HG02610 (cell line): ENCODE results near the gene IGSF21.

Experiments
- ATAC-seq: cut with Tn5 transposase; IDR thresholded peaks from one replicate; pipeline ENCODE4 v1.9.1; 2021; ENCODE audit warnings: mild to moderate bottlenecking, moderate library complexity; ENCODE audit not compliant: unreplicated experiment

IGSF21 gene

DNA sequence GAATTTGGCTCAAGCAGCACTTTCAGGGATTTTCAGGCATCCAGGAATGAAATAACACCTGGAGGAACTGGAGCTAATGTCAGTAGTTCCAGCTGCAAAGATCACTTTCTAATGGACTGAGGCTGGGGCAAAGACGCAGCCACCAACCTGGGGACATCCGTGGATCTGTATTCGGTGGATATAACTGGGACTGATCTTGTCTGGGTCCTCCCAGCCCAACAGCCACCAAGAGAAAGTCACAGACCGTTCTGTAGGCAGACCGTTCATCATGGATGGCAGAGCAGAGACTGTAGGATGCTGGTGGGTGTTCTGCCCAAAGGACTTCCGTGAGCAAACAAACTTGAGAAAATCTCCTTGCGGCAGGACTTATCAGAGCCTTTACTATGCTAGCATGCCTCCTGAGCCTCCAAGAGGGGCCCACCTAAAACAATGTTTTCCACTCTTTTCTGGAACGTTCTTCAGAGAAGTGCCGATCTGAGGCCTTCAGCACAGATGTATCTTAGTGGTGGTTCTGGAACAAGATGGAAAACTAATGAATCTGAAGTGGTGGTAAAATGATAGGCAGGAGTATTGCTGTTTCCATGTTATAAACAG is 287.1 kb downstream of the IGSF21 start:
- ATAC-seq = no peak

DNA sequence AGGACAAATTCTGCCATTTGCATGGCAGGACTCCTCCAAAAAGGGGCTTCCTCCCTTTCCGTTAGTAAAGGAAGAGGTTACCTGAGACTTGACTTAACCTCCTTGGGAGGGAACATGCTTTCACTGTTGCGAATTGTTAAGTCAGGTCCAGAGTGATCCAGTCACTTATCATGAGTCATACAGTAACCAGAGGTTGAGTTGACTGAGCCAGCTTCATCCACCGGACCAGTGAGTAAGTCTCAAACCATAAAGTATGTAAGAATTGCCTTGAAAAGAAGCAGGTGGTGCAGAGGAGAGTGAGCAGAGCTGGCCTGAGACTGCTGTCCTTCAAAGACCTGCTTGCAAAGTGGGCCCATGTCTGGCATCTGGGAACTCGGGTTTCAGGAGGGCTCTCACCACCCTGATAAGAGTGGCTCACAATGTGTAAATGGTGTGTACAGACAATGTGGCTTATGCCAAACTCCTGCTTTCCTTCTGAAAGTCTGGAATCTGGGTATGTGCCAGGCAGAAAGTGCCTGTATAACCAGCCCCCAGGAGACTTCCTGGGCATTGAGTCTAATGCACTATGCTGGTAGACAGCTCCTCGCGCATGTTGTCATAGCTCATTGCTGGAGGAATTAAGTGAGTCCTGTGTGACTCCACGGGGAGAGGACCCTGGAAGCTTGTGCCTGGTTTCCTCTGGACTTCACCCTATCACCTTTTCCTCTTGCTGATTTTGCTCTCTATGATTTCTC is 288.8 kb downstream of the IGSF21 start:
- no peak for ATAC-seq

DNA sequence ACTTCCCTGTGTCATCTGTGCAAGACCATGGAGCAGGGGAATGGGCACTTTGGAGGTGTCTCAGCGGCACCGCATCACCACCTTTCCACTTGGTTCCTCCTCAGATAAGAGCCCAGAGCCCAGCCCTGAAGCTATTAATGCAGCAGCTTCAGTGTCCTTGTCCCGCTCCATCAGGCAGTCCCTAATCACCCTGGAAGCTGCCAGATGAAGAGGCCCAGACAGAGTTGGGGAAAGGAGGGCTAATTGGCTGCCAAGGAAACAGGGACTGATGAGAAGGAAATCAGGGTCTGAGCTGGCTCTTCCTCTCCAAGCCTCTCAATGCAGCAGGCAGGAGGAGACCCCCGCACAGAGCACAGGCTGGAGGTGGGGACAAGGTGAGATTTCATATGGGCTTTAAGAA is 290.0 kb downstream of the IGSF21 start:
- no peak for ATAC-seq

DNA sequence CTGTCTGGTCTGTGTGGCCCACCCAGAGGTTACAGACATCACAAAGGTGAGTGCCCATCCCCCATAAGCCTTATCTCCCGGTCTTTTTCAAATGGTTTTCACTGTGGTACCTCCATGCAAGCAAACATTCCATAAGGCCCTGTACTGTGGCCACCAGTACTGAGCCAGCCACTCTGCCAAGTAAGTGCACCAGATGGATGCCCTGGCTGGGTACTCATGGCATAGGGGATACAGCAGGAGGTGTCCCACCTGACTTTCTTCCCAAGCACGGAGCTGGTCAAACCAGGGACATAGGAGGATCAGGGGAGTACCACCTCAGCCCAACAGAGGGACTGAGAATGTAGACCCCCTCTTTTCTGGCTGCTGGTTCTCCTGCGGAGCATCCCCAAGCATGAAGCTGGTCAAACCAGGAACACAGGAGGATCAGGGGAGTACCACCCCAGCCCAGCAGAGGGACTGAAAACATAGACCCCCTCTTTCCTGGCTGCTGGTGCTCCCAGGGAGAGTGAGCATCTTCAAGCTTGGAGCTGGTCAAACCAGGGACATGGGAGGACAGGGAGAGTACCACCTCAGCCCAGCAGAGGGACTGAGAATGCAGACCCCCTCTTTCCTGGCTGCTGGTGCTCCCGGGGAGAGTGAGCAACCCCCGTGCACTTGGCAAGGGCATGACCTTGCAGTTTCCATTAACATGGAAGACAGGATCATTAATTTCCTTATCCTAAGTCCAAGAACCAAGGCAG is 291.4 kb downstream of the IGSF21 start:
- no peak for ATAC-seq

DNA sequence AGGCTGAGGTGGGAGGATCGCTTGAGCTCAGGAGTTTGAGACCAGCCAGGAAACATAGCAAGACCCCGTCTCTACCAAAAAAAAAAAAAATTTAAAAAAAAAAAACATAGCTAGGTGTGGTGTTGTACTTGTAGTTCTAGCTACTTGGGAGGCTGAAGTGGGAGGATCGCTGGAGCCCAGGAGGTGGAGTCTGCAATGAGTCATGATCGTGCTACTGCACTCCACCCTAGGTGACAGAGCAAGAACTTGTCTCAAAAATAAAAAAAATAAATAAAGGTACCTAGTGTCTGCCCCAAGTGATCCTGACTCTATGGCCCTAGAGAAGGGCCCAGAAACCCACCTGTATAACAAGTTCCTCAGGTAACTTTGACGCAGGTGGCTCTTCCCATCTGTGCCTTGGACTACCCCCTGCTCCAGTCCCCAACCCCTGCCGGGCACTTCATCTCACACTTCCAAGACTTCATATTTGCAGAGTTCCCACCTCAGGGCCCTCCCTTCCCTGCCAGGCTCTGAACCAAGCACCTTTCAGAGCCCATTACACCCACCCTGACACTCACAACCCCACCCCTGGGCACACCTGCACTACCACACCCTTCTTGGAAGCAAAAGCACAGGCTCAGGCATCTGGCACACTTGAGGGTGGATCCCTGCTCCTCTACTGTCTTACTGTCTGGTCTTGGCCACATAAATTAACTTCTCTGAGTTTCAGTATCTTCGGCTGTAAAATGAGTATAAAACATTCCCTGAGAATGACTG is 292.9 kb downstream of the IGSF21 start:
- ATAC-seq = no peak

DNA sequence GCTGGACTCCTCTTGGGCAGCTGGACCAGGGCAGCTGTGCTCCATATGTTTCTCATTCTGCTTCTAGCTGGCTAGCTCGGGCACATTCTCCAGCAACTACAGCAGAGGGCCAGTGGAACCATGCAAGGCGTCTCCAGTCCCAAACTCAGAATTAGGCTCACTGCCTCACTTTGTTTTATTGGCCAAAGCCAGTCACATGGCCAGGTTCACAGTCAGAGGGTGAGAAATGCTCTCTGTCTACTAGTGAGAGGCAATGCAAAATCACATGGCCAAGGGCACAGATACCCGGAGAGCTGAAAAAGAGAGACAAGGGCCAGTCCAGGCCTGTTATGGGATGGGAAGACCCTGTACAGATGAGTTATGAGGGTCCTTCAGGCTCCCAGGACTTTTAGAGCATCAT is 294.3 kb downstream of the IGSF21 start:
- no peak for ATAC-seq

DNA sequence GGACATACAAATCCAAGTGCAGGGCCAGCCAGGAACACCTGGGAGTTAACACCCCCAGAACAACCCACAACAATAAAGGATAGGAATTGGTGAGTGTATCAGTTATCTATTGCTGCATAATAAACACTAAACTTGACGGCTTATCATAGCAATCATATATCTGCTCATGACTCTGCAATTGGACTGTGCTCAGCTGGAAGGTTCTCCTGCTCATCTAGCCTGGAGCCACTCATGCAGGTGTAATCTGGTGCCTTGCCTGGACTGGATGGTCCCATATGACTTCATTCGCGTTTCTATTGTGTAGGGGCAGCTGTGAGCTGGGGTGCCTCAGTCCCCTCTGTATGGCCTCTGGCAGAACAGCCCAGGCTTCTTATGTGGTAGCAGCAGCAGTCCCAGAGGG is 296.9 kb downstream of the IGSF21 start:
- ATAC-seq = no peak

DNA sequence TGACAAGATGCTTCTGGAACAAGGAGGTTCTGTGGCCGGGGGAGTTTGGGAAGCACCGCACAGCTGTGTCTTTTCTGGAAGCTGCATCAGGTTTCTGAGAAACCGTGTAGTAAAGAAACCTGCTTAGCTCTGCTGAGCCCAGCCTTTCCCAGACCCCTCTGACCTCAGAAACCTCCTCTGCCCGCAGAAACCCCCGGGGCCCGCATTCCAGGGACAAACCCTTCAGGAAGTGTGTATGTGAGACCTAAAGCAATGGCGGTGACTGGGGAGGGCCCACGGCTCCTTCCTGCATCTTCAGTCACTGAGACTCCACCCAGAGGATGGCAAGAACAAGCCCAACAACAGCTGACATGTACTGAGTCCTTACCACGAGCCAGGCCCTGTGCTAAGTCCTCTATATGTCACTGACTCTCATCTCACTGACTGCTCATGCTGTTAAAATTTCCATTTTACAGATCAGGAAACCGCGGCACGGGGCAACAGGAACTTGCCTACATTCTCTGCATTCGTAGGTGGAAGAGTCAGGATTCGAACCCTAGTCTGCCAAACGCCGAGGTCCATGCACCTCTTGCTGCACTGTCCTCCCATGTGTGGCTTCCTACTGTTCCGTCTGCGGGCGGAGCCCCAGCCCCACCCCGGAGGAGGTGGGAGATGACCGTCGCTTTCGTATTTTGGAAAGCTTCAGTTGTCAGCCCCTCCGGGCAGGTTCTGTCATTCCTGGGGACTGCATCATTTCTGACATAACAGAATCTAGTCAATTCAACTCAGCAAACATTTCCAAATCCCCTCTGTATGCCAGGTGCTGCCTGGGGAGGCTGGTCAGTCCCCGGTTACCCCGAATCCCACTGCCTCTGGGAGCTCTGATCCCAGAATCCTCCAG is 299.8 kb downstream of the IGSF21 start:
- no peak for ATAC-seq

DNA sequence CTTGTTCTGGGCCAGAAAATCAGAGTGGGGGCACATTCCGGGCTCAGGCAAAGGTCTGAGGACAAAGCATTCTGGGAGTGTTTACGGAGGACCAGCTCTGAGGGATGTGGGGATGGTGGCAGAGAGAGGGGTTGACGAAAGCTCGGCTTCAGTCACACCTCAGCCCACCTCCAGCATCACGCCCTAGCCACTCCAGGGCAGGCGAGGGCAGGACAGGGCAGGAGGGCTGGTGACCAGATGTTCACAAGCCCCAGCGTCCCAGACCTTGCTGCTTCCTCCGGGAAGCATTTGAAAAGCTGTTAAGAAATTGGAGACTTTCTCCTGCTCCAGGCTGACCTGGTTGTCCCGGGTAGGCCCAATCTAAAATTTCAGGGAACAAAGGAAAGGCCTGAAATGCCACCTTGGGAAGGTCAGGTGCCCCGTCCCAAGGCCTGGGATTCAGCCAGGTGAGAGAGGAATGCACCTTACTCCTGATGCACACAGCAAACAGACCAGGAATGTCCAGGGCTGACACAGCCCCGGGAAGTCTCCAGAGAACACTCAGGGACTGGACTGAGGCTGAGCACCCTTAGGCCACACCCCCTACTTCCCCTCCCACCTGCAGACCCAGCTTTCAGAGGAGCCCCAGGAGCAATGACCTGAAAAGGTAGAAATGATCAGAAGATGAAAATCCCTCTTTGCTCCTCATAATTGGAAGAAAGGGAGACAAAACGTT is 301.2 kb downstream of the IGSF21 start:
- no peak for ATAC-seq

DNA sequence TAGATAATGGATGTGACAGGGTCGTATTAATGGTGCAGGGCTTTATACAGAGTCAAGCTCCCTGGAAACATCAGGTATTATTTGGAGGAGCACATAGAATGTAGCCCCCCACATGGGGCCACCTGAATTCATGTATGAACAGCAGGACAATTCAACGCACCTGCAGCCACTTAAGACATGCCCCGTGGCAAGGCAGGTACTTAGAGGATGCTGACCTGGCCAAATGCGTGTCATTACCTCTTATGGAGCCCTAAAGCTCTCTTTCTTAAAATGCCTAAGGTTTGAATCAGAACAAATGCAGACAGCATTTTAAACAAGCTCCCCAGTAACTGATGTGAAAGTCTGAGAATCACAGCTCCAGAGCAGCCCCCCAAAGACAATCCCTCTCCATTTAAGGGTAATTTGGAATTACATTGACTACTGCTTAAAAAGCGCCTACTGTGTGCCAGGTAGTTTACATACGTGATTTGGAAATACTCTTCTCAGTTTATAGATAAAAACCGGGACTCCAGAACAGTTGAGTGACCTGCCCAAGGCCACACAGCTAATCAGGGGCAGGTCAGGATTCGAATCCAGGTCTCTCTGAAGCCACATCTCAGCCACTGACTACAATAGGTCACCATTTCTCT is 302.1 kb downstream of the IGSF21 start:
- ATAC-seq = no peak

DNA sequence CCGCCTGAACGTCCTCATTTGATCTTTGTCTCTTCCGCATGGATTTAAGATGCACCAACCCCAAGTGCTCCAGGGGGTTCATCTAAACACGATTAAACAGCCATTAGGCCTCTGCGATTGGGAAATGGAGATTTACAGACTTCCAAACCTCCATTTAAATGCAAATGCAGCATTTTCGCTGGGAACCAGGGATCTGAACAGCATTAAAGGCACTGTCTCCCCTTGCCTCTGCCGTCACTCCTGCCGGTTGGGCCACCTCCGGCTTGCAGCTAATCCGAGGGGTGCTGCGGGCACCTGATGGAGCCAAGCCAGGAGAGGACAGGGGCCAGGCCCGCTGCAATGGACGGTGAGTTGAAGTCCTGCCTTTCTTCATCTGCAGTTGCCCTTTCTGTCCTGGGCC is 302.8 kb downstream of the IGSF21 start:
- ATAC-seq = no peak

DNA sequence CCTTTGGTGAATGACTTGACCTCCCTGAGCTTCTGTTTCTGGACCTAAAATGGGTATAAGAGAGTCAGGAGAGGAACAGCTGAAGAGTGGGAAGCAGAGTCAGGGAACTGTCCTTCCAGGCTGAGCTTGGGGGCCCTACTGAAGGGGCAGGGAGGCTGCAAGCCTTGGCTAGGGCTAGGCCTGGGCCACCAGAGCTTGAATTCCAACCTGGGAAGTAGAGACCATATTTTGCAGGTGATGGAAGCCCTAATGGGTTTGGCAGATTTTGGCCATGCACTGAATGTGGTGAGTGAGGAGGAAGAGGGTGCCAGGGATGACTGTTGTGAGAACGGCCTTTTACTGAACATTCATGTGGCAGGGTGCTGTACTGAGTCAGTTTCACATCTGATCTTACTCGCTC is 303.7 kb downstream of the IGSF21 start:
- ATAC-seq = no peak

DNA sequence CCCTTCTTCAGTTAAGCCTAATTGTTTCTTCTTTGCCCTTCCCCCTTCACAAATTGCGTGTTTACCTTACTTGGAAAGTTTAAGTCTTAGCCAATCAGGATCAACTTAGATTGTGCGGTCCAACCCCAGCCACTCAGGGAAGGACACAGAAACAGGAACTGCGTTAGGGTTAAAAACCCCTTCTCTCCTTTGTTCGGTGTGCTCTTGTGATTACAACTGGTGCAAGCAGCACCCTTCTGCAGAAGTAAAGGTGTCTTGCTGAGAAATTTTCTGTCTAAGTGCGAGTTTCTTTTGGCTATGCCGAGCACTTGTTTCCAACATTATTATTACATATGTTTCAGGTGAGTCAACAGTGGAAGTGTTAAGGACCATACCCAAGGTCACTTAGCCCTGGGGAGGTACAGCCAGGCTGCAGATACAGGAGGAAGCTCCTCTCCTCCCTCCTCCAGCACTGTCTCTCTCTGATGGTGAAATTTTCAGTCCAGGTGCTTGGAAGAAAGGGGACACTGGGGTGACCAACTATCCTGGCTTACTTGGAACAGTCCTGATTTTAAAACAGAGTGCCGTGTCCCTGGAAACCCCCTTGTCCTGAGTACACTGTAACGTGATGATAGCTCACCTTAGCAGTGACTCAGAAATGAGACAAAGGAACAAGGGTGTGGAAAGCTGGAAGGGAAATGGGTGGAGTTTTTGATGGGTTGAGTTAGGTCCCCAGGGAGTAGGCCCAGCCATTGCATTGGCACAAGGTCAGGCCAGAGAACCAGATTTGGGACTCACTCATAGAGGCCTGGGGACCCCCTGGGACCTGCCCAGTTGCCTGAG is 304.4 kb downstream of the IGSF21 start:
- ATAC-seq = no peak

DNA sequence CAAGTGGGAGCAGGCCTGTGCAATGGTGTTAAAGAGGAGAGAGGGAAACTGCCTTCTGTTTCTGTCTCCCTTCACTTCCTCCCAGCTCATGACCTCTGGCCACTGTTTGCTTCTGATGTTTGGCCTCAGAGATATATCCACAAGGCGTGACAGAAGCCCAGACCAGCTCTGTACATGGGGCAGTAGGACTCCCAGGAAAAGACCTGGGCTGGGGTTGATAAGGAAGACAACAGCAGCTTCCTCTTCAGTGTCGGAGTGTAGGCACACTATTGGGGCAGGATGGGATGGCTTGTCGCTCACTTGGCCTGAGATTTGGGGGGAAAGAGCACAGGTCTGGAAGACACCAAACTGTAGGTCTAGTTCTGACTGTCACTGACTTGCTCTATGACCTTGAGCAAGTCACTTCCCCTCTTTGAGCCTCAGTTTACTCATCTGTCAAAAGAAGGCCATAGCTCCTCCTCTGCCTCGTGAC is 305.3 kb downstream of the IGSF21 start:
- ATAC-seq = no peak

DNA sequence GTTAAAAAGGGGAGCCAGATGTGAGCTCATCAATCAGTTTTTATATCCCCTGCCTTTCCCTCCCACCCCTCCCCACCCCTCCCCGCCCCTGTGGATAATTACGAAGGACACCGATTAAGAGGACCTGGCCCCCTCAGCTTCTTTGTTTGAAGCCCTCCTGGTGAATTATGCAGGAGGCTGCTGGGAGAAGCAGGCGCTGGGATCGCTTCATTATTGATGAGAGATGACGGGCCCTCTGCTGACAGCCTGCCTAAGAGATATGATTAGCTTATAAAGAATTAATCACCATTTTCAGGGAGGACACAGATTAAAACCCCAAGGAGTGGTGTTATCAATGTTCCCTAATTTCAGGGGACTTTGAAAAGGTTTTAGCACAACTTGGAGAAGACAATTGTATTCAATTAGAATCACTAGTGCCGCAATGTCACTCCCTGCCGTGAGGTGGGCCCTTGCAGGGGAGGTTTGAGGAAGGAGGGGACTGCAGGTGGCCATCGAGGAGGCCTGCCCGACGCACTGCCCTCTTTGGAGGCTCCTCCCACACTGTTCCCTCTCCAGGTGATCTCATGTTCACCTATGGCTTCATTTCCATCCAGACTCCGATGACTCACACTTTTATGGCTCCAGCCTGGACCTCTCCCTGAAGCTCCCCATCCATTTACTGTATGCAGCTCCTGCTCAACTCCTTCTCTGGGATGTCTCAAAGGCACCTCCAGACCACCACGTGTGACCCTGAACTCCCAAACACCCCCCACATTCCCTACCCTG is 306.1 kb downstream of the IGSF21 start:
- no peak for ATAC-seq

DNA sequence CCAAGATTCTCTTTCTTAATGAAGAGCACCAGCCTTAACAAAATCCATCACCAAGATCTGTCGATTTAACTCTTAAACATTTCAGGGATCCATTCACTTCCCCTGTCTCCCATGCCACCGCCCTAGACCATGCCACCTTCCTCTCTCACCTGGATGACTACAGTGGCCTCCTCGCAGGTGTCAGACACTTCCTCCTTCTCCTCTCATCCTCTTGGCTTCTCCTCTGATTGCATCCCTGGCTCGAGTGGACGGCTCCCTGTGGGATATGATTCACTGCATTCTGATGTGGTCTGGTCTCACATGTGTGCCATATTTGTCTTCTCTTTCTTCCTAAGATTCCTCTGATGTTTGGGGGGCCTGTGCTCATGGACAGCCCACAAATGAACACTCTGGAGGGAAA is 306.7 kb downstream of the IGSF21 start:
- no peak for ATAC-seq

DNA sequence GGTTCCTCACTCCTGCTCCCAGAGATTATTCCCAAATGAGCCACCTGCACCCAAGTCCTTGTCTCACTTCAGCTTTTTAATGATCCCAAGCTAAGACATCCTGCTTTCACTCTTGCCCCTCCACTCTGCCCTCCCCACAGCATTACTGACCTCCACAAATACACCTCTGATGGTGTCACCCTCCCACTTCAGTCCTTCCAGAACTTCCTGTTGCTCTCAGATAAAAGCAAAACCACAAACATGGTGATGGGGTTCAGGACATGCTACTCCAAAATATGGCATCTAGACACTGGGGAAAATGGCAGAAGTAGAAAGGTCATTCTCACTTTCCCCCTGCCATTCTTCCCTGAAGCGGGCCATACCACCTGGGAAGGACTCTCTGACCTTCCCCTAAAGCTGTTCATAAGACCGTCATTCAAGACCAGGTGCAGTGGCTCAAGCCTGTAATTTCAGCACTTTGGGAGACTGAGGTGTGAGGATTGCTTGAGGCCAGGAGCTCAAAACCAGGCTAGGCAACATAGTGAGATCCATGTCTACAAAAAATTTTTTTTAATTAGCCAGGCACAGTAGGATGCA is 307.4 kb downstream of the IGSF21 start:
- ATAC-seq = no peak
